NCI-H524 treated with DMSO at 0.1 percent for 48 hours (cell line): ENCODE measurements around the gene GALNT14.

Experiments used
- DNase-seq: peaks from one replicate; lab custom pipeline; 2025; lab: John Stamatoyannopoulos, UW

GALNT14 gene

DNA sequence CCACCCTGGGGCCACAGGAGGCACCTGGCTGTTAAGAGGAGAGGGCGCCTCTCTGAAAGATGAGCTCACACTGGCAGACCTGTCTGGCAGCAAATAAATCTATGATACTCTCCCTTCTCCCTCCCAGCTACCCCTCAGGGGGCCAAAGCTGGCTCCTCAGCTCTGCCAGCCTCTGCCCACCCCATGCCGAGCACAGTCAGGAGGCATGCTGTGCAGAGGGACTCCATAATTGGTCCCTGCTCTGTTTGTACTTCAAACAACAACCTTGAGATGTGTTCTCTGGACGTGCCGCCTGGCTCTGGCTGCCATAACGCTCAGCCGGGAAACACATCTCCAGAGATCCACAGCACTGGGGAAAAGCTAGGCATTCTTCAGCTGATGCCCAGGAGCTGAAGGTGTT is 126.7 kb downstream of the GALNT14 start:
- DNase-seq, result no peak

GRCh38 chr2:31008561-31009114 is 129.6 kb downstream of the GALNT14 start:
- DNase-seq, result no peak

GRCh38 chr2:31004257-31004656 is 134.0 kb downstream of the GALNT14 start:
- DNase-seq, result no peak

- no peak for DNase-seq
Observed at GRCh38 chr2:31003749-31004148, 134.5 kb downstream of the GALNT14 start.

DNA sequence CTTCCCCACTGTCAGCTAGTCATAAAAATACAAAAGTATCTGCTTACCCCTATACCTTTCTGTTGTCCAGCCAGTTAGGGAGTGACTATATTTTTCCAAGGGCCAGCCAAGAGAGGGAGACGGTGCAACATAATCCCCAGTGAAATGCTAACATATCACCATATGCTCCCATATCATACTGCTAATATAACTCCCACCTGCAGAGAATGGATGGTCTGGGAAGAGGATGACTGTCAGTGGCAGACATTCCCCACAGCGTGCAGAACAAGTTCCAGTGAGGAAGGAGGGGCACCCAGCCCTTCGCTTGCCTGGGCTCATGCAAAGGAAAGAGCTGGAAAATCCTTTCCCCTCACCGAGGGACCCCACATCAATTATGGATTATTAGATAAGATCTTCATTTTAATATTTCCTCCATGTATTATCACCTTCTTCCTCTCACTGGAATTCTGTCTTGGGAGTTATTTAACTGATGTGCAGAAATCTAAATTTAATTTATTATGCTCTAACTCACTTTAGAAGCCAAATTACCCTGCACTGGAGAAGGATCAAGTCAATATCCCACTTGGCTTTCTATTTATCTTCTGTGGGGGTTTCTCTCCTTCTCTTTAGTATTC is 135.6 kb downstream of the GALNT14 start:
- peak; percentile 83 for DNase-seq

DNA sequence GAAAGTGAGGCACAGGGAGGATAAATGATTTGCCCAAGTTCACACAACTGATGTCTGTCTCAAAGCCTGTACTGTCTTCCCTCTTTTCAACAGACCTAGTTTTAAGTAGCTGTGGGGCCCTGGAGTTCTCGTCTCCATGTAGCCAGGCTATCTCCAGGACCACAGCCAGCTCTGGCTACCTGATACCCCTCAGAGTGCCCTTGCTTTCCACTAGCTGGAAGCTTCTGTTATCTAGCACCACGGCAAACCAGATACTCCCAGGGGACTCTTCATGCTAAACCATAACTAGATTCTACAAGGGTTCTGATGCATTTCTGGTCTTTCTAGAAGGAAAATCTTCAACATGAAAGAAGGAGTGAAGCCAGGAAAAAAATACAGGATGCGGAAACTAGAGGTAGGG is 137.3 kb downstream of the GALNT14 start:
- no peak for DNase-seq

DNA sequence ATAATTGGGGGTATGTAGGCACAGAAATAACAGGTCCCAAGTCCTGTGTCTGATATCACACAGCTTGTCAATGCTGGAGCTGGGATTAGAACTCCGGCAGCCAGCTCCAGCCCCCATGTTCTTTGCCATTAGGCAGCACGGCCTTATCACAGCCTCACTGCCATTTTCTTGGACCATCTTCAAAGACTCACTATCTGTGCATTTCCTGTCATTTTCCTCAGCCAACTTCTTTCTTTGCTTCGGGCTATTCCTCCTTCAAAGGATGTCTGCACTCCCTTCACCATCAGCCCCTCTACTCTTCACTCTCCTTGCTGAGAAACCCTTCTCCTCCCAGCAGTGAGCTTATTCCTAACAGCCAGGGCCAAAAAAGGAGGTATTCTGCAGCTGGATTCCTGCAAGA is 139.6 kb downstream of the GALNT14 start:
- DNase-seq, result no peak

DNA sequence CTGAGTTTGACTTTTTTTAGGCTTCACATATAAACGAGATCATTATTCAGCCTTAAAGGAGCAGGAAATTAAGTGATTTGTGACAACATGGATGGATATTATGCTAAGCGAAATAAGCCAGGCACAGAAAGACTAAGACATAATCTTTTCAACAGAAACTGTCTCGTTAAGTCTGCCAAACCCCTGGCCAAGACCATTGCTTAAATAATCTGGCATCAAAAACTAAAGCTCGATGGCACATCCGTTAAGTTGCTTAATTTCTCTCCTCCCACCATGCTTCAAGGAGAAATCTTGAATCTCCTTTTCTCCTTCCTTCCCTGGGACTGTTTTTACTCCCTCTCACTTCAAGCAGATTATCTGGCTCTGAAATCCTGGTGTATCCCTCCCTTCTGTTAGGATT is 140.3 kb downstream of the GALNT14 start:
- no peak for DNase-seq

GRCh38 chr2:30994227-30995056 is 143.8 kb downstream of the GALNT14 start:
- no peak for DNase-seq

- no peak for DNase-seq
Observed at GRCh38 chr2:30992781-30993180, 145.5 kb downstream of the GALNT14 start.

- DNase-seq, result peak; percentile 68
Observed at GRCh38 chr2:30990671-30991070, 147.6 kb downstream of the GALNT14 start.

- DNase-seq, result no peak
Observed at GRCh38 chr2:30990176-30990575, 148.1 kb downstream of the GALNT14 start.

DNA sequence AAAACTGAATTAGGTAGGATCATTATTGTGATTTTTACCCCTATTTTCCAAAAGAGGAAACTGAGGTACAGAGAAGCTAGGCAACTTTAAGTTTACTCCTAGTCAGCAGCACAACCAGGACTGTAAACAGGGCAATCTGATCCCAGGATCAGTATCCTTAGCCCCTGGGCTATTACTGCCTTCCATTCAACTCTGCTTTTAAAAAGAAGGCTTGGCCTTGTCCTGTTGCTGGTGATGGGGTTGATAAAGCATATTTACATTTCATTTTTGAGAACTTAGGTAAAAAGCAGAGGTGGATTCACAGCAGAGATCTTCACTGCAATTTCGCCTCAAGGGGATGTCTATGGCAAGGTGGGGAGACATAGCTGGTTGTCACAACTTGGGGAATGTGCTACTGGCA is 148.5 kb downstream of the GALNT14 start:
- no peak for DNase-seq

DNA sequence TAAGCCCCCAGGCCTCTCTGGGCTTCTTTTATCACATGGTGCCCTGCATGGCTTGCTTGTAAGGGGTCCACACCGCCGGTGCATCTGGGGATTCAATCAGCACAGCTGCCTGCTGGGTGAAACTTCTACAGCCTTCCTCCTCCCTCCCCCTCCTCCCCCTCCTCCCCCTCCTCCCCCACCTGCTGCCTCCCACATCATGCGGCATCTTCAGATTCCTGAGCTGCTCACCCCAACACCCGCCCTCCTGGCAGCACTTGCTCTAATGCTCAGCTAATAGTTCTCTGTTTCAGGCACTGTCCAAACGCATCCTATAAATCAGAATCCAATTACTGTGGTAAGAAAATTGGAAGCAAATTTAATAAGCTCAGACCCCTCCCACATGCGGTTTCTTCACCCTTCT is 150.7 kb downstream of the GALNT14 start:
- DNase-seq, result no peak

GRCh38 chr2:30986231-30986580 is 152.0 kb downstream of the GALNT14 start:
- DNase-seq, result no peak

- no peak for DNase-seq
Observed at GRCh38 chr2:30985493-30986230, 152.6 kb downstream of the GALNT14 start.

GRCh38 chr2:30984148-30984547 is 154.1 kb downstream of the GALNT14 start:
- no peak for DNase-seq

DNA sequence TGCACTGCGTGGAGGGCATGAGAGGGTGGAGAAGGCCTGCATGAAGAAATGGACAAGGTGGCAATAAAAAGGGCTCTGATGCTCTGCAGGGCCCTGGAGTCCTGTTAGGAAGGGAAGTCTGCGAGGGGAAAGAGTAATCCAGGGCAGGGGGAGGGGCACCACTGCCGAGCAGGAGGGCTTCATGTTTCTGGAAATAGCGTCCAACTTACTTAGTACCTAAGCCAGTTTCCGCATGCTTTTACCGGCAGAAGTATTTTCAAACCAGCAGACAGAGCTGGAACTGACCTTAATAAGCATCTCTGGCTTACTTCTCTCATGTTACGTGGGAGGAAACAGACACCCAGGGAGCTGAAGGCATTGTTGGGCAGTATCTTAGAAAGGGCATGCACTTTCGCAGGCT is 156.7 kb downstream of the GALNT14 start:
- no peak for DNase-seq

DNA sequence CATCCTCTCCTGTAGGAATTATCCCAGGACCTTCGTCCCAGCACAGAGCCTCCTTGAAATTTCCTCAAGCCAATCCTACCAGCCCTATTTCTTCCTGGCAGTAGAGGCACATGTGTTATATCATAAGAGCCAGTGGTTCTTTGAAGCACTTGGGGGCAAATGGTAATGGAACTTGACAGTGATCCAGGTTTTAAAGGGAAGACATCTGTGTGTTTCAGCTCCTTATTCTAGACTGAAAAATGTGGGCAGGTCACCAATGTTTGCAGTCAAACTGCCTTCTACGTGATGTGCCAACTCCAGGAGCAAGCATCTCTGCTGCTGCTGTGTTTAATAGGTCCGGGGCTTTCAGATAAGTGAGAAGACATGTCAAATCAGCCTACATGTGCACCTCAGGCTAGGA is 157.1 kb downstream of the GALNT14 start:
- no peak for DNase-seq

- DNase-seq, result peak; percentile 50
Observed at GRCh38 chr2:30979822-30980245, 158.4 kb downstream of the GALNT14 start.

DNA sequence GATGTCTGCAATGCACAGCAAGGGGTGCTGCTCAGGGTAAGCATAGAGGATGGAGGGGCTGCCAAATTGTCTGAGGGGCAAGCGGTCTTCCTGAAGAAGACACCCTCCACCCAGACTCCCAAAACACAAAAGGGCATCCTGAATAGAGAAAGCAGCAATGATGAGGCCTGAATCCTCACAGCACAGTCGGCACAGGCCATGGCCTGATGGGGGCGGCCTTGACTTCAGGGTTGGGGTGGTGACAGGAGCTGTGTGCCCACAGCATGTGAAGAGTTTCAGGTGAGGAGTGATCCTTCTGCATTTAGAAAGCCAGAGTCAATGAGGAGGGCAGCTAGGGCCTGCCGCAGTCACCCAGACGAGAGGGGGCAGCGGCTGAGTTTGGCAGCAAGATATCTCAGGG is 159.4 kb downstream of the GALNT14 start:
- DNase-seq, result no peak

DNA sequence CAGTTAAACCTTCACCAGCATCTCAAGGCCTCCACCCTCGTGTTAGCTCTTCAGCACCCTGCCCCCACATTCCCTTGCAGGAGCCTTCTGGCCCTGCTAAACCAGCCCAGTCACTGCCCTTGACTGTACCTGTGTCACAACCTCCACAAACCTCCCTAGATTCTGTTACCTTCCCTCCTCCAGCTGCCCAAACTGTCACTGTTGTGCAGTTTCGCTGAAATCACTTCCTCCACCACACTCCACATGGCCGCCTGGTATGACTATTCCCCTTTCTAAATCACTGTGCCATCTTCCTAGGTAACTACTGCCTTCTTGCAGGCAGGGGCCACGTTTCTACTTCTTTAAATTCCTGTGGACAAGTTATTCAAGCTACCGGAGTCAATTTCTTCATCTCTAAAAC is 160.2 kb downstream of the GALNT14 start:
- no peak for DNase-seq

- DNase-seq, result no peak
Observed at GRCh38 chr2:30975156-30975555, 163.1 kb downstream of the GALNT14 start.
